HepG2 (cell line): Measurements from ENCODE around the gene TAF11L10. TPM values are rescaled to one million over a fixed set of nuclear protein-coding genes. Genes with fewer than 3 reads are reported as not detected.
"Not testable (repeated sequence)": the region's sequence is repeated elsewhere in the genome, so short reads cannot be mapped to it uniquely, and the experiment has no call there.

Experiments used
- ATAC-seq: fragments of 200-7000 bp; cut with Tn5 transposase; 3 replicates; pipeline ENCODE4 v1.9.1; 2020; ENCODE audit warnings: mild to moderate bottlenecking, moderate library complexity
- Bru-seq: library from RNA; stranded (reverse); fragments of 400-500 nt; gene quantifications from one replicate; lab custom pipeline; 2021; lab: Mats Ljungman, UMichigan
- BruChase-seq, 2 experiments: library from RNA; stranded (reverse); fragments of 400-500 nt; gene quantifications; one replicate each; lab custom pipeline; 2021; lab: Mats Ljungman, UMichigan
- BruUV-seq: library from RNA; stranded (reverse); fragments of 400-500 nt; replicated peaks from 2 replicates; lab custom pipeline; 2021; lab: Mats Ljungman, UMichigan
- CTCF ChIA-PET: fragments of 300-600 bp; formaldehyde crosslinking; extraction: SDS; loops from one replicate; lab custom pipeline; 2021; ENCODE audit warnings: low total read pairs, inconsistent platforms, low intra/inter-chr PET ratio; lab: Yijun Ruan, JAX
- POLR2A ChIA-PET: fragments of 350-600 bp; sonication (Branson Sonifier 250); formaldehyde crosslinking; loops from one replicate; lab custom pipeline; 2020; ENCODE audit warnings: antibody characterized with exemption, inconsistent platforms; lab: Yijun Ruan, JAX
- DNase-seq: peaks from one replicate; pipeline ENCODE4 v3.0.0-alpha.2; 2015; ENCODE audit warnings: low spot score
- FAIRE-seq: peaks from 3 replicates; lab custom pipeline; 2011; peaks lifted over from hg19 to GRCh38; lab: Jason Lieb, UNC
- H2AFZ ChIP-seq: one replicate; pipeline ENCODE4 v1.6.1; 2011; ENCODE audit warnings: low read length, inconsistent platforms
- H3K27ac ChIP-seq: fragments of 300-600 bp; 3 replicates; pipeline ENCODE4 v1.8.0; 2011; ENCODE audit warnings: mixed run types, mild to moderate bottlenecking, mixed read lengths, low read length, inconsistent platforms; ENCODE audit not compliant: insufficient read depth; ENCODE audit errors: extremely low read length
- H3K27me3 ChIP-seq, 2 experiments: fragments of 200-600 bp in 1 of 2; 2 replicates in 1 of 2; 3 replicates in 1 of 2; pipeline versions ENCODE4 v1.6.0 to v1.8.0; 2011; ENCODE audit warnings: low read length in 2 of 2, mild to moderate bottlenecking in 2 of 2, moderate library complexity in 2 of 2, inconsistent platforms in 1 of 2; ENCODE audit not compliant: insufficient read depth in 2 of 2, control insufficient read depth in 1 of 2
- H3K36me3 ChIP-seq, 2 experiments: fragments of 200-600 bp in 1 of 2; replicated peaks in 1 of 2; 2 replicates in 1 of 2; 3 replicates in 1 of 2; pipeline versions ENCODE4 v1.5.1 to v1.8.0; 2011; ENCODE audit warnings: low read length in 2 of 2, inconsistent platforms in 1 of 2; ENCODE audit not compliant: insufficient read depth in 2 of 2, control insufficient read depth in 1 of 2
- H3K4me1 ChIP-seq: 2 replicates; pipeline ENCODE4 v1.5.1; 2012; ENCODE audit warnings: low read length, inconsistent platforms; ENCODE audit not compliant: insufficient read depth
- H3K4me2 ChIP-seq: 2 replicates; pipeline ENCODE4 v1.6.0; 2011; ENCODE audit warnings: low read depth, low read length, inconsistent platforms
- H3K4me3 ChIP-seq, 3 experiments: fragments of 200-600 bp in 1 of 3; sonication (generic), shearing (Covaris generic) in 1 of 3; replicated peaks in 1 of 3; 2 replicates each; pipeline ENCODE4 v1.5.1; 2011 to 2016; ENCODE audit warnings: low read length in 3 of 3, inconsistent platforms in 2 of 3, low read depth in 2 of 3, mild to moderate bottlenecking in 2 of 3, control low read depth in 1 of 3, mixed read lengths in 1 of 3; ENCODE audit not compliant: insufficient read depth in 1 of 3
- H3K79me2 ChIP-seq: one replicate; pipeline ENCODE4 v1.6.1; 2011; ENCODE audit warnings: low read length, inconsistent platforms; ENCODE audit not compliant: insufficient read depth
- H3K9ac ChIP-seq: 2 replicates; pipeline ENCODE4 v1.6.0; 2011; ENCODE audit warnings: mild to moderate bottlenecking, low read depth, low read length, inconsistent platforms; ENCODE audit not compliant: insufficient read depth
- H3K9me3 ChIP-seq: 2 replicates; pipeline ENCODE4 v1.5.1; 2012; ENCODE audit warnings: mild to moderate bottlenecking, low read length
- H4K20me1 ChIP-seq: 2 replicates; pipeline ENCODE4 v1.6.0; 2011; ENCODE audit warnings: inconsistent platforms, mild to moderate bottlenecking, low read length, moderate library complexity; ENCODE audit not compliant: insufficient read depth
- JUNB ChIP-seq: sonication (generic); formaldehyde crosslinking; IDR thresholded peaks from 2 replicates; pipeline ENCODE4 v1.8.0; 2022; ENCODE audit warnings: missing genetic modification reagents, mild to moderate bottlenecking, borderline replicate concordance
- MBD4 ChIP-seq: IDR thresholded peaks from 2 replicates; pipeline ENCODE4 v1.6.1; 2012; ENCODE audit warnings: low read length, inconsistent platforms, borderline replicate concordance
- POGK ChIP-seq: sonication (generic); formaldehyde crosslinking; conservative IDR thresholded peaks from 2 replicates; pipeline ENCODE4 v1.8.0; 2022; ENCODE audit warnings: mild to moderate bottlenecking, moderate library complexity, missing genetic modification reagents
- SALL1 ChIP-seq: sonication (generic); formaldehyde crosslinking; IDR thresholded peaks from 2 replicates; pipeline ENCODE4 v1.8.0; 2022; ENCODE audit warnings: mild to moderate bottlenecking, missing genetic modification reagents
- ZBTB4 ChIP-seq: sonication (generic); formaldehyde crosslinking; IDR thresholded peaks from 2 replicates; pipeline ENCODE4 v1.4.0; 2020; ENCODE audit warnings: missing genetic modification reagents, mild to moderate bottlenecking, borderline replicate concordance
- ZNF33B ChIP-seq: sonication (generic); formaldehyde crosslinking; IDR thresholded peaks from 2 replicates; pipeline ENCODE4 v1.5.1; 2020; ENCODE audit warnings: mild to moderate bottlenecking, missing genetic modification reagents
- ZNF510 ChIP-seq: sonication (generic); formaldehyde crosslinking; IDR thresholded peaks from 2 replicates; pipeline ENCODE4 v1.4.0; 2020; ENCODE audit warnings: low read depth, mild to moderate bottlenecking, missing genetic modification reagents
- WGBS: methylation state at CpG from one replicate; pipeline ENCODE4 v1.1.6; 2017; ENCODE audit warnings: low lambda C conversion rate; 5-methylcytosine and 5-hydroxymethylcytosine counted together
- in situ Hi-C: cut with HindIII; loops from 2 replicates; pipeline ENCODE4 v1.10.0; 2017; ENCODE audit warnings: low pct_unique_long_range_greater_than_20kb; ENCODE audit not compliant: extremely low pct_ligation_motif_present
- intact Hi-C: fragments of 100-400 bp; cut with micrococcal nuclease; formaldehyde crosslinking; loops from one replicate; pipeline ENCODE4 v1.10.0; 2022; ENCODE audit not compliant: unreplicated experiment
- long read RNA-seq, 2 experiments: library from RNA in 1 of 2; library from polyadenylated mRNA in 1 of 2; stranded (forward) in 1 of 2; unstranded in 1 of 2; transcript quantifications; one replicate each; pipeline ENCODE4 v2.0.0, GENCODE V29; 2019 to 2022
- polyA minus RNA-seq, 3 experiments: library from RNA; depleted of rRNA, polyadenylated mRNA; stranded (reverse); fragments of >200 nt; gene quantifications; 2 replicates each; pipeline ENCODE4 v1.2.3, GENCODE V29; 2011; ENCODE audit warnings: low replicate concordance in 1 of 3
- polyA plus RNA-seq, 8 experiments: library from polyadenylated mRNA; depleted of rRNA in 3 of 8; stranded (reverse) in 7 of 8; unstranded in 1 of 8; fragments of >200 nt; fragmentation: Illumina TruSeq in 4 of 8; extraction: Trizol in 4 of 8; gene quantifications; 2 replicates each; pipeline versions ENCODE4 v1.2.1 to v1.2.3, GENCODE V29; 2011 to 2016; ENCODE audit warnings: low read depth in 4 of 8, missing spikeins in 1 of 8, mixed read lengths in 1 of 8; ENCODE audit not compliant: insufficient read depth in 1 of 8
- total RNA-seq, 5 experiments: library from RNA; depleted of rRNA; stranded (reverse); fragments of >200 nt; fragmentation: Illumina TruSeq; extraction: Trizol; gene quantifications; 2 replicates each; pipeline ENCODE4 v1.2.3, GENCODE V29; 2016; ENCODE audit warnings: low read depth in 1 of 5

Gene TAF11L10
- not detected in 2 replicates for total RNA-seq (2016; rRNA removed; fragmentation: Illumina TruSeq; extraction: Trizol)
- total RNA-seq (2016; cell fraction: cytosol; rRNA removed; fragmentation: Illumina TruSeq; extraction: Trizol; ENCODE audit: low read depth), result not detected in 2 replicates
- not detected in 2 replicates for total RNA-seq (2016; cell fraction: insoluble cytoplasmic fraction; rRNA removed; fragmentation: Illumina TruSeq; extraction: Trizol)
- not detected in 2 replicates for total RNA-seq (2016; cell fraction: membrane; rRNA removed; fragmentation: Illumina TruSeq; extraction: Trizol)
- not detected in 2 replicates for total RNA-seq (2016; cell fraction: nucleus; rRNA removed; fragmentation: Illumina TruSeq; extraction: Trizol)
- polyA plus RNA-seq (2011; rRNA removed), result not detected in 2 replicates
- polyA plus RNA-seq (2011; cell fraction: cytosol; rRNA removed), result not detected in 2 replicates
- not detected in 2 replicates for polyA plus RNA-seq (2011; cell fraction: nucleus; rRNA removed)
- not detected in 2 replicates for polyA plus RNA-seq (2012)
- polyA plus RNA-seq (2016; cell fraction: cytosol; fragmentation: Illumina TruSeq; extraction: Trizol; ENCODE audit: low read depth), result not detected in 2 replicates
- not detected in 2 replicates for polyA plus RNA-seq (2016; cell fraction: insoluble cytoplasmic fraction; fragmentation: Illumina TruSeq; extraction: Trizol; ENCODE audit: low read depth)
- not detected in 2 replicates for polyA plus RNA-seq (2016; cell fraction: membrane; fragmentation: Illumina TruSeq; extraction: Trizol; ENCODE audit: low read depth)
- not detected in 2 replicates for polyA plus RNA-seq (2016; cell fraction: nucleus; fragmentation: Illumina TruSeq; extraction: Trizol; ENCODE audit: insufficient read depth, low read depth)
- not detected in 2 replicates for polyA minus RNA-seq (2011; rRNA and poly(A)+ RNA removed; ENCODE audit: low replicate concordance)
- not detected in 2 replicates for polyA minus RNA-seq (2011; cell fraction: cytosol; rRNA and poly(A)+ RNA removed)
- polyA minus RNA-seq (2011; cell fraction: nucleus; rRNA and poly(A)+ RNA removed), result not detected in 2 replicates
- Bru-seq, nascent RNA, result not detected
- BruChase-seq, experiment 1, labeled RNA remaining after a 6-hour chase, result not detected
- not detected for BruChase-seq, experiment 2, labeled RNA remaining after a 2-hour chase
- long read RNA-seq, experiment 1, result 0 reads
- long read RNA-seq, experiment 2, result 0 reads

- BruUV-seq, in situ Hi-C loops, H3K36me3 ChIP-seq, FAIRE-seq, CTCF ChIA-PET, H3K4me3 ChIP-seq, DNase-seq, H3K27me3 ChIP-seq, ATAC-seq, H2AFZ ChIP-seq, H4K20me1 ChIP-seq, H3K4me1 ChIP-seq, intact Hi-C loops, H3K4me2 ChIP-seq, H3K9me3 ChIP-seq, H3K9ac ChIP-seq, H3K79me2 ChIP-seq, H3K27ac ChIP-seq, POLR2A ChIA-PET: not testable (repeated sequence)
- WGBS, result no CpG with 5 or more reads among the region's 15 CpGs
Observed at GRCh38 chr5:17597728-17598127, at the start of gene TAF11L10. TSS of gene TAF11L10 (minus strand) at chr5:17597828.

- no TSS peak for BruUV-seq
- no peaks in the 10 kb centered on the region for H3K36me3 ChIP-seq
- 0 out of 2 replicates have a peak, but pooled peaks cover 5% of the 10 kb centered on the region for H3K9me3 ChIP-seq
- ATAC-seq (no peak), FAIRE-seq (no peak), DNase-seq (no peak)
- ChIA-PET CTCF (no interaction called here), POLR2A (no interaction called here)
- no peaks in the 10 kb centered on the region for H3K4me1 ChIP-seq
- no peak within 1 kb of the TSS for H2AFZ ChIP-seq
- no peaks in the 10 kb centered on the region for H3K79me2 ChIP-seq
- 4% methylated on average over 5 of the region's 5 CpGs for WGBS
- H3K4me3 ChIP-seq, result no peak within 1 kb of the TSS
- intact Hi-C loops, result no loop called here
- H3K27me3 ChIP-seq, result no peaks in the 10 kb centered on the region
- in situ Hi-C loops, result no loop called here
- no peak within 1 kb of the TSS for H3K27ac ChIP-seq
- no peaks in the 10 kb centered on the region for H4K20me1 ChIP-seq
- H3K9ac ChIP-seq, result no peak within 1 kb of the TSS
- no peak within 1 kb of the TSS for H3K4me2 ChIP-seq
- no peak for TF ChIP-seq ZBTB4
- TF ChIP-seq JUNB (CRISPR knock-in tag), result no peak
- TF ChIP-seq ZNF33B (CRISPR knock-in tag), result no peak
- no peak for TF ChIP-seq SALL1 (CRISPR knock-in tag)
- no peak for TF ChIP-seq ZNF510 (CRISPR knock-in tag)
- TF ChIP-seq POGK (CRISPR knock-in tag), result no peak
- no peak for TF ChIP-seq MBD4
Observed at GRCh38 chr5:17634160-17634559, 36.5 kb upstream of the TAF11L10 start, which contains the start of gene TAF11L14. TSS of gene TAF11L14 (plus strand) at chr5:17634460.
